Neural progenitor cell (in vitro differentiated cells): ENCODE results near the gene HSD17B2.

ENCODE experiments used
- CTCF ChIP-seq: fragments of 200-600 bp; sonication (generic); IDR thresholded peaks from 2 replicates; pipeline ENCODE4 v1.5.1; 2017; ENCODE audit warnings: antibody characterized with exemption, mild to moderate bottlenecking
- EZH2 ChIP-seq: fragments of 200-600 bp; sonication (generic); IDR thresholded peaks from 2 replicates; pipeline ENCODE4 v1.6.1; 2017; ENCODE audit warnings: antibody characterized with exemption, mild to moderate bottlenecking, moderate library complexity
- EZH2phosphoT487 ChIP-seq: fragments of 200-600 bp; sonication (generic); IDR thresholded peaks from 2 replicates; pipeline ENCODE4 v1.6.1; 2017; ENCODE audit warnings: antibody characterized with exemption

GRCh38 chr16:82105107-82105506 lies 70.1 kb downstream of the HSD17B2 start:
- TF ChIP-seq CTCF: no peak
- TF ChIP-seq EZH2: no peak
- no peak for TF ChIP-seq EZH2phosphoT487
